GM12892 (cell line): ENCODE measurements around the gene KCNG4.

Source experiments
- POLR2A ChIP-seq: IDR thresholded peaks from 2 replicates; pipeline ENCODE4 v1.6.1; 2011; ENCODE audit warnings: low read depth, low read length, control low read depth
- POLR2AphosphoS5 ChIP-seq: IDR thresholded peaks from 2 replicates; pipeline ENCODE4 v1.6.1; 2011; ENCODE audit warnings: low read depth, low read length, control low read depth
- TAF1 ChIP-seq: IDR thresholded peaks from 2 replicates; pipeline ENCODE4 v1.6.1; 2011; ENCODE audit warnings: low read depth, mild to moderate bottlenecking, control low read depth, low read length, borderline replicate concordance

DNA sequence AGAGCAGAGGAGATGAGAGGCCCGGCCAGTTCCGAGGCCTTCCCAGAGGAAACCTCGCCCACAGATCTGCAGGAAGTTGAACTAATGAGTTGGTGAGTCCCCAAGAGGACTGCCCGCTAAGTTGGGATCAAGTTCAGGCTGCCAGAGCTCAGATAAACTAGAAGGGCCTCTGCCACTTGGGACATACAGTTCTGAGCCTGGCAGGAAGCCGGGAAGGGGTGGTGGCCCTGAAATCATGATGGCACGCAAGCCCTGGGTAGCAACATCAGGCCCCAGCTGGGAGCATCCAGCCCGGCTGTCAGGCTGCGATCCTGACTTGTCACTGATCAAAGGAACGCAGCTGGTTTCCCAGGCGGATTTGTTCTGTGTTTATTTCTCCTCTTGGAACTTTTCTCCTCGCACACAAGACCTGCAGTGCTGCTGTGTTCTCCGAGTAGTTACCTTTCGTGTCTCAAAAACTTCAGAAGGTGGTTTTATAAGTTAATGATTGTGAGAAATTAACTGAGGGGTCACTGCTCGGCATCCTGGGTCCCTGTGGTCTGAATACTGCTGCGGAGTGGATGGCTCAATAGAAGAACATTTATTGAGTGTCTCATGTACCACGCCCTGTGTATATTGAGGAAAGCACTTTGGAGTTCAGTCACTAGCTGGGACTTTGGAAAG lies 46.9 kb upstream of the KCNG4 start:
- TF ChIP-seq POLR2AphosphoS5: no peak
- no peak for TF ChIP-seq POLR2A
- TF ChIP-seq TAF1: no peak
